Activated naive CD8-positive, alpha-beta T cell treated with anti-CD3 and anti-CD28 coated beads for 36 hours (primary cell): ENCODE results near the gene IFITM1. TPM values are rescaled to one million over a fixed set of nuclear protein-coding genes. Genes with fewer than 3 reads are reported as not detected.
"Not testable (repeated sequence)": the region's sequence is repeated elsewhere in the genome, so short reads cannot be mapped to it uniquely, and the experiment has no call there.

ENCODE experiments used
- DNase-seq: peaks from one replicate; pipeline ENCODE4 v3.0.0; 2021
- H3K27ac Mint-ChIP-seq: one replicate; pipeline ENCODE4 v1.8.0; 2022; ENCODE audit warnings: mild to moderate bottlenecking, moderate library complexity, mixed read lengths
- H3K27me3 Mint-ChIP-seq: one replicate; pipeline ENCODE4 v1.8.0; 2022; ENCODE audit warnings: mild to moderate bottlenecking, mixed read lengths
- H3K36me3 Mint-ChIP-seq: one replicate; pipeline ENCODE4 v1.8.0; 2021; ENCODE audit warnings: mild to moderate bottlenecking, mixed read lengths
- H3K4me1 Mint-ChIP-seq: one replicate; pipeline ENCODE4 v1.8.0; 2021; ENCODE audit warnings: mixed read lengths
- H3K4me3 Mint-ChIP-seq: one replicate; pipeline ENCODE4 v1.8.0; 2022; ENCODE audit warnings: mild to moderate bottlenecking, moderate library complexity, mixed read lengths
- H3K9me3 Mint-ChIP-seq: one replicate; pipeline ENCODE4 v1.8.0; 2022; ENCODE audit warnings: mixed read lengths
- total RNA-seq, 2 experiments: library from RNA; stranded (reverse); gene quantifications; one replicate each; pipeline ENCODE4 v1.2.3, GENCODE V29; 2021

Gene IFITM1
- total RNA-seq, 2 experiments from 2014 or later, result 345 to 356 TPM

DNA sequence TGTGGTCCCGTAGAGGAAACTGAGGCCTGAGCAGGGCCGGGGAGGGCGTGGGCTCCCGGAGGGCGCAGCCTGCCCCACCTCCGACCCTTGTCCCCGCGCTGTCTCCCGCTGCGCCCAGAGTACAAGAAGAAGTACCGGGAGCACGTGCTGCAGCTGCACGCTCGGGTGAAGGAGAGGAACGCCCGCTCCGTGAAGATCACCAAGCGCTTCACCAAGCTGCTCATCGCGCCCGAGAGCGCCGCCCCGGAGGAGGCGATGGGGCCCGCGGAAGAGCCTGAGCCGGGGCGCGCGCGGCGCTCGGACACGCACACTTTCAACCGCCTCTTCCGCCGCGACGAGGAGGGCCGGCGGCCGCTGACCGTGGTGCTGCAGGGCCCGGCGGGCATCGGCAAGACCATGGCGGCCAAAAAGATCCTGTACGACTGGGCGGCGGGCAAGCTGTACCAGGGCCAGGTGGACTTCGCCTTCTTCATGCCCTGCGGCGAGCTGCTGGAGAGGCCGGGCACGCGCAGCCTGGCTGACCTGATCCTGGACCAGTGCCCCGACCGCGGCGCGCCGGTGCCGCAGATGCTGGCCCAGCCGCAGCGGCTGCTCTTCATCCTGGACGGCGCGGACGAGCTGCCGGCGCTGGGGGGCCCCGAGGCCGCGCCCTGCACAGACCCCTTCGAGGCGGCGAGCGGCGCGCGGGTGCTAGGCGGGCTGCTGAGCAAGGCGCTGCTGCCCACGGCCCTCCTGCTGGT, 33.7 kb upstream of the IFITM1 start:
- peak; percentile 64 for DNase-seq
- Mint-ChIP-seq H3K9me3 (peaks cover 16% of the 10 kb centered on the region), H3K4me3 (peak overlapping the region; percentile 80), H3K27ac (peak overlapping the region; percentile 72), H3K4me1 (peaks cover 42% of the 10 kb centered on the region), H3K27me3 (peaks cover 21% of the 10 kb centered on the region), H3K36me3 (peaks cover 36% of the 10 kb centered on the region)

DNA sequence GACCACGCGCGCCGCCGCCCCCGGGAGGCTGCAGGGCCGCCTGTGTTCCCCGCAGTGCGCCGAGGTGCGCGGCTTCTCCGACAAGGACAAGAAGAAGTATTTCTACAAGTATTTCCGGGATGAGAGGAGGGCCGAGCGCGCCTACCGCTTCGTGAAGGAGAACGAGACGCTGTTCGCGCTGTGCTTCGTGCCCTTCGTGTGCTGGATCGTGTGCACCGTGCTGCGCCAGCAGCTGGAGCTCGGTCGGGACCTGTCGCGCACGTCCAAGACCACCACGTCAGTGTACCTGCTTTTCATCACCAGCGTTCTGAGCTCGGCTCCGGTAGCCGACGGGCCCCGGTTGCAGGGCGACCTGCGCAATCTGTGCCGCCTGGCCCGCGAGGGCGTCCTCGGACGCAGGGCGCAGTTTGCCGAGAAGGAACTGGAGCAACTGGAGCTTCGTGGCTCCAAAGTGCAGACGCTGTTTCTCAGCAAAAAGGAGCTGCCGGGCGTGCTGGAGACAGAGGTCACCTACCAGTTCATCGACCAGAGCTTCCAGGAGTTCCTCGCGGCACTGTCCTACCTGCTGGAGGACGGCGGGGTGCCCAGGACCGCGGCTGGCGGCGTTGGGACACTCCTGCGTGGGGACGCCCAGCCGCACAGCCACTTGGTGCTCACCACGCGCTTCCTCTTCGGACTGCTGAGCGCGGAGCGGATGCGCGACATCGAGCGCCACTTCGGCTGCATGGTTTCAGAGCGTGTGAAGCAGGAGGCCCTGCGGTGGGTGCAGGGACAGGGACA, 32.9 kb upstream of the IFITM1 start:
- Mint-ChIP-seq H3K4me3 (peak overlapping the region; percentile 74), H3K9me3 (peaks cover 16% of the 10 kb centered on the region), H3K27me3 (peaks cover 21% of the 10 kb centered on the region)

DNA sequence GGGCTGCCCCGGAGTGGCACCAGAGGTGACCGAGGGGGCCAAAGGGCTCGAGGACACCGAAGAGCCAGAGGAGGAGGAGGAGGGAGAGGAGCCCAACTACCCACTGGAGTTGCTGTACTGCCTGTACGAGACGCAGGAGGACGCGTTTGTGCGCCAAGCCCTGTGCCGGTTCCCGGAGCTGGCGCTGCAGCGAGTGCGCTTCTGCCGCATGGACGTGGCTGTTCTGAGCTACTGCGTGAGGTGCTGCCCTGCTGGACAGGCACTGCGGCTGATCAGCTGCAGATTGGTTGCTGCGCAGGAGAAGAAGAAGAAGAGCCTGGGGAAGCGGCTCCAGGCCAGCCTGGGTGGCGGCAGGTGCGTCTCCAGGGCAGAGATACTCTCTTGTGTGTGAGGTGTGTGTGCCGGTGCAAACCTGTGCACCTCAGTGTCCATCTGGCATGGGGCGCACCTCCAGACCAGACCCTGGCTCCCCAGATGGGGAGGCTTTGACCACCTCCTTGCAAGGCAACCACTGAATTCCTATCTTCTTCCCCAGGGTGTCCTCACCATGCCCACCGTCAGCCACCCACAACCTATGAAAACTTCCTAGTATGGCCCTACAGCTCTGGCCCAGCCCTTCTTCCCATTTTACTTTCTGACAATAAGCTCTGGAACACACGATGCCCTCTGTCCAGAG, 32.2 kb upstream of the IFITM1 start:
- Mint-ChIP-seq H3K36me3 (peaks cover 30% of the 10 kb centered on the region), H3K9me3 (peaks cover 9% of the 10 kb centered on the region), H3K4me1 (peaks cover 53% of the 10 kb centered on the region), H3K27ac (peak overlapping the region; percentile 91), H3K4me3 (peak overlapping the region; percentile 74), H3K27me3 (peaks cover 21% of the 10 kb centered on the region)
- peak; percentile 49 for DNase-seq

More for the DNA sequence above, 32.9 kb upstream of the IFITM1 start:
- H3K4me1 Mint-ChIP-seq, result peaks cover 46% of the 10 kb centered on the region
- H3K36me3 Mint-ChIP-seq, result peaks cover 36% of the 10 kb centered on the region
- peak; percentile 56 for DNase-seq
- H3K27ac Mint-ChIP-seq, result peak overlapping the region; percentile 91

DNA sequence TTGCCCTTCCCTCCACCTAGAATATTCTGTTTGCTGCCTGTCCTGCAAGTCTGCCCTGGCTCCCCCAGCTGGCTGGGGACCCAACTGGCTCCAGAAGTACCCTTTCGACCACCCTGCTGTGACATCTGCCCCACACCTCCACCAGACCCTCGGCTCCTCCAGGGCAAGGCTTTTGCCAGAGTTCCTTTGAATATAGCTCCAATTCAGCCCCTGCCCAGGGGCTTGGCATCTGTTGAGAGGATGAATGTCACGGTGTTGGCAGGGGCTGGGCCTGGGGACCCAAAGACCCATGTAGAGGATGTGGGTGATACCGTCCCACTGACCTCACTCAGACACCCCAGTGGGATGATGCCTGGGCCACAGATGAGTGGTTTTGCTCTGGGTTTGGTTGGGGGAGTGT, 31.7 kb upstream of the IFITM1 start:
- Mint-ChIP-seq H3K4me3 (peak overlapping the region; percentile 74), H3K36me3 (peaks cover 25% of the 10 kb centered on the region), H3K27ac (peak overlapping the region; percentile 91), H3K9me3 (peaks cover 6% of the 10 kb centered on the region), H3K27me3 (peaks cover 23% of the 10 kb centered on the region), H3K4me1 (peaks cover 58% of the 10 kb centered on the region)
- DNase-seq, result no peak

DNA sequence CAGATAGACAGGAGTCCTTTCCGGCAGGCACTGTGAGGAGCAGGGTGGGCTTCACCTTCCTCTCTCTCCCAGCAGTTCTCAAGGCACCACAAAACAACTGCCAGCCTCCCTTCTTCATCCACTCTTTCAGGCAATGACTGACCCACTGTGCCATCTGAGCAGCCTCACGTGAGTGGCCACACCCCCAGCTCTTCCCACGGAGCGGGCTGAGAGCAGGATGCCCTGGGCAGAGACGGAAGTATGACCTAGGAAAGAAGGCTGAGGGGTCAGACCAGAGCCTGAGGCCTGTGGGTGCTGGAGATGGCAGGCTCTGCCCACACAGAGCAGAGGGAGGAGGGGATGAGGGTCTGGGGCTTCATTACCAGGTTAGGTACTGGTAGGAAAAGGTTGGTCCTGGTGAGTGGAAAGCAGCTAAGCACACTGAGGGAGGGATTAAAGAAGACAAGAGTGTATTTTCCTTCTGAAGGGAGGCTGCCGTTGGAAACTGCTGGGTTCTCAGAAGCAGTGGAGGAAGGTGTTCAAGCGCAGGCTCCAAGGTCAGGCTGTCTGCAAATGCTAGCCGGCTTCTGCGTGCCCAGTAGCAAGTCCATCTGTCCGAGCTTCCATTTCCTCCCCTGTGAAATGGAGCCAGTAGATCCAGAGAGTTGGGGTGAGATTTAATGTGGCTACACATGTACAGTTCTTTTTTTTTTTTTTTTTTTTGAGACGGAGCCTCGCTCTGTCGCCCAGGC, 31.0 kb upstream of the IFITM1 start:
- H3K9me3 Mint-ChIP-seq, result peaks cover 3% of the 10 kb centered on the region
- peaks cover 28% of the 10 kb centered on the region for H3K27me3 Mint-ChIP-seq
- H3K36me3 Mint-ChIP-seq, result peaks cover 22% of the 10 kb centered on the region
- peaks cover 60% of the 10 kb centered on the region for H3K4me1 Mint-ChIP-seq
- H3K27ac Mint-ChIP-seq, result peak overlapping the region; percentile 91
- DNase-seq, result no peak
- peak overlapping the region; percentile 74 for H3K4me3 Mint-ChIP-seq

DNA sequence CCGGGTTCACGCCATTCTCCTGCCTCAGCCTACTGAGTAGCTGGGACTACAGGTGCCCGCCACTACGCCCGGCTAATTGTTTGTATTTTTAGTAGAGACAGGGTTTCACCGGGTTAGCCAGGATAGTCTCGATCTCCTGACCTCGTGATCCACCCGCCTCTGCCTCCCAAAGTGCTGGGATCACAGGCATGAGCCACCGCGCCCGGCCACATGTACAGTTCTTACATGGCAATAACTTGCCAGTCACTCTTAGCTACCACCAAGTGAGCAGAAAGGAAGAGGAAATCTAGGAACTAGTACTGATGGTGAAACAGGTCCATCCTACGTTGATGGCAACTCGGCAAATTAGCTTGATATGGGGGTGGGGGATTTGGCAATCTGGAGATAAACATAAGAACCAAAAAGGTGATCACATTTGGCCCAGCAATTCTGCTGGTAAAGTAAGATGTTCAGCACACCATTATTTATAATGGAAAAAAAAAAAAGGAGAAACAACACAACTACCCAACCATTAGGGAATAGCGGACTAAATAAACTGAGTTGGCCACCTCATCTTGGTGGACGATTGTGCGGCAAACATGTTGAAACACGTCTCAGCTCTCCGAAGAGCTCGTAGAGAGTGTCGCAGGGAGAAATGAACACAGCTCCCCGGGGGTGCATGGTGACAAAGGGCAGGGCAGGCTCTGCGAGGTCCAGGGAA, 30.3 kb upstream of the IFITM1 start:
- Mint-ChIP-seq H3K4me1 (peaks cover 59% of the 10 kb centered on the region), H3K9me3 (no peaks in the 10 kb centered on the region), H3K4me3 (peak overlapping the region; percentile 74), H3K36me3 (peaks cover 23% of the 10 kb centered on the region), H3K27ac (peak overlapping the region; percentile 91), H3K27me3 (peaks cover 32% of the 10 kb centered on the region)
- peak; percentile 20 for DNase-seq

DNA sequence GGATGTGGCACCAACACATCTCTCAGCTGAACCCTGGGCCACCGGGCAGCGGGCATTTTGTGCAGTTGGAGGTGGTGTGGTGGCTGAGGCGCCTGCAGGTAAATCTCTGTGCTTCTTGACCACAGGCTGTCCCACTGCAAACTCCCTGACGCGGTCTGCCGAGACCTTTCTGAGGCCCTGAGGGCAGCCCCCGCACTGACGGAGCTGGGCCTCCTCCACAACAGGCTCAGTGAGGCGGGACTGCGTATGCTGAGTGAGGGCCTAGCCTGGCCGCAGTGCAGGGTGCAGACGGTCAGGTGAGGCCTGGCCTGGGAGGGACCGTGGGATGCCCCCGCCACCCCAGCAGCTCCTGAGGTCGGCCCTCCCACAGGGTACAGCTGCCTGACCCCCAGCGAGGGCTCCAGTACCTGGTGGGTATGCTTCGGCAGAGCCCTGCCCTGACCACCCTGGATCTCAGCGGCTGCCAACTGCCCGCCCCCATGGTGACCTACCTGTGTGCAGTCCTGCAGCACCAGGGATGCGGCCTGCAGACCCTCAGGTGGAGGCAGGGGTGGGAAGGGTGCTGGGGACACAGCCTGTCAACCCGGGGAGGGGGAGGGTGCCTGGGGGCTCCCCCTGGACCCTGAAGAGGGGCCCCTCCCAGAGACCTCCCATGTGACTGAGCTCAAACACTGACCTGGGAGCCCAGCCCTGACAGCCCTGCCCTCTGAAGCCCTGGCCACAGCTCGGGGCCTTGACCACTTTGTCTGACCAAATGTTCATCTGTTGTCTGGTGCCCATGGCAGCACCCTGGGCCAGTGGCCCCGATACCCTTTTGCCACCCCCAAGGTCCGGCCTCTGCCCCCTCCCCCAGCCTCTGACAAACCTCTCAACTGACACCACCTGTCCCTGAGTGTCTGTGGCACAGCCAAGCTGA, 29.5 kb upstream of the IFITM1 start:
- Mint-ChIP-seq H3K27me3 (peaks cover 30% of the 10 kb centered on the region), H3K4me1 (peaks cover 56% of the 10 kb centered on the region), H3K4me3 (peak overlapping the region; percentile 74), H3K36me3 (peaks cover 21% of the 10 kb centered on the region), H3K27ac (peak overlapping the region; percentile 91), H3K9me3 (no peaks in the 10 kb centered on the region)
- peak; percentile 25 for DNase-seq

DNA sequence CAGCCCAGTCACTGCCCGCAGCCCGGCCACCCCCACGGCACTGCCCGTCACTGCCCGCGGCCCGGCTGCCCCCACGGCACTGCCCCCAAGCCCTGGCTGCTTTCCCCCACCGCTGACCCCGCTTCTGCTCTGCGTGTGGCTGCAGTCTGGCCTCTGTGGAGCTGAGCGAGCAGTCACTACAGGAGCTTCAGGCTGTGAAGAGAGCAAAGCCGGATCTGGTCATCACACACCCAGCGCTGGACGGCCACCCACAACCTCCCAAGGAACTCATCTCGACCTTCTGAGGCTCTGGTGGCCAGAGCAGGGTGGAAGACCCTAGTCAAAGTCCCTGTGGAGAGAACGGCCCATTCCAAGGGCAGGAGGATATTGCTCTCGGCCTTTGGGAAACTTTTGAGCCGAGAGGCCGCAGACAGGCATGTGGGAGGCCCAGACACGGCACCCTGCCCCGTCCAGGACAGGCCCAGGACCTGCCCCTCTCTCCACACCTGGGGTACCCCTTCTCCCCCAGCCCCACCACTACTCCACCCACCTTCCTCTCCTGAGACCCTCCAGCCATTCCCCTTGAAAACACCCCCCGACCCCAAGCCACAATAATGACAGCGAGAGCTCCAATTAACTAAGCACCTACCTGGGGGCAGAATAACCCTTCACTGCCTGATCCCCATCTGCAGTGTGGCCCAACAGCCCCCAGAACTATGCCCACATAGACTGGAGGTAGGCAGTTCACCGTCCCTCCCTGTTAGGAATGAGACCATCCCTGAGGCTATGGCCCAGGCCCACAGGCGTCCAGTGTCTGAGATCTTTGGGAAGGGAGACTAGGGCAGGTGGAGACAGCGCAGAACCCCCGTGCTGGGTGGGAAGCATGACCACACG, 28.6 kb upstream of the IFITM1 start:
- Mint-ChIP-seq H3K36me3 (peaks cover 30% of the 10 kb centered on the region), H3K27ac (peak overlapping the region; percentile 98), H3K27me3 (peaks cover 30% of the 10 kb centered on the region), H3K4me3 (peak overlapping the region; percentile 4), H3K4me1 (peaks cover 59% of the 10 kb centered on the region), H3K9me3 (no peaks in the 10 kb centered on the region)
- DNase-seq, result no peak

DNA sequence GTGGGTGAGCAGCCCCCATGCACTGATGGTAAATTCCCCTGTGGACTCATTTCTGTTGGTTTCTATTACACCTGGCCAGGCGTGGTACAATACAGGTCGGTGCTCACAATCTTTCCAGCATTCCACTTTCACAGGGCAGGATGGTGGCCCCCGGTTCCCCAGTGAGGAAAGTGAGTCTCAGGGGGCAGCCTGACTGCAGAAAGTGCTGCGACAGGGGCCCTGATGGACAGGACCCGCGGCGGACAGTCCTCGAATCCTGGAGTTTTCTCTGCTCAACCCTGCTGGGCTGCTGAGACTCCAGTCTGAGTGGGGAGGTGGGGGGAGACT, 28.0 kb upstream of the IFITM1 start:
- DNase-seq, result no peak
- Mint-ChIP-seq H3K27me3 (peaks cover 27% of the 10 kb centered on the region), H3K4me1 (peaks cover 58% of the 10 kb centered on the region), H3K36me3 (peaks cover 34% of the 10 kb centered on the region), H3K4me3 (no peak overlapping the region), H3K27ac (peak overlapping the region; percentile 98), H3K9me3 (no peaks in the 10 kb centered on the region)

DNA sequence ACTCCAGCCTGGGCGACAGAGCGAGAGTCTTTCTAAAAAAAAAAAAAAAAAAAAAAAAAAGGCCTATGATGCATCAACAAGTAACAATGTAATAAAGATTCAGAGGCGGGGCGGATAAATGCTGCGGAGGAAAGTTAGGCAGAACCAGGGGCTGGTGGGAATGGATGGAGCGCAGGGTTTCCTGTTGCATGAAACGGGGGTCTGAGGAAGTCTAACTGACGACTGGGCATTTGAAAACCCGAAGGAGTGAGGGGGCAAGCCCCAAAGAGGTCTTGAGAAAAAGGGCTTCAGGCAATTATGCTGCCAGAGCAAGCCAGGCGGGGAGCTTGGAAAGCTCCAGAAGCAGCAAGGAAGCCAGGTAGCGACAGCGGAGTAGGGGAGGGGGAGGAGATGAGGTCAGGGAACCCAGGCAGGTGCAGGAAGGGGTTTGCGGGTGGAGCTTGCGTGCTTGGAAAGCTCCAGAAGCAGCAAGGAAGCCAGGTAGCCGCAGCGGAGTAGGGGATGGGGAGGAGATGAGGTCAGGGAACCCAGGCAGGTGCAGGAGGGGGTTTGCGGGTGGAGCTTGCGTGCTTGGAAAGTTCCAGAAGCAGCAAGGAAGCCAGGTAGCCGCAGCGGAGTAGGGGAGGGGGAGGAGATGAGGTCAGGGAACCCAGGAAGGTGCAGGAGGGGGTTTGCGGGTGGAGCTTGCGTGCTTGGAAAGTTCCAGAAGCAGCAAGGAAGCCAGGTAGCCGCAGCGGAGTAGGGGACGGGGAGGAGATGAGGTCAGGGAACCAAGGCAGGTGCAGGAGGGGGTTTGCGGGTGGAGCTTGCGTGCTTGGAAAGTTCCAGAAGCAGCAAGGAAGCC, 26.6 kb upstream of the IFITM1 start:
- H3K27ac Mint-ChIP-seq, result peak overlapping the region; percentile 98
- peaks cover 58% of the 10 kb centered on the region for H3K4me1 Mint-ChIP-seq
- H3K4me3 Mint-ChIP-seq, result peak overlapping the region; percentile 98
- peaks cover 38% of the 10 kb centered on the region for H3K36me3 Mint-ChIP-seq
- peak; percentile 47 for DNase-seq
- peaks cover 17% of the 10 kb centered on the region for H3K27me3 Mint-ChIP-seq
- not testable (repeated sequence) for H3K9me3 Mint-ChIP-seq

DNA sequence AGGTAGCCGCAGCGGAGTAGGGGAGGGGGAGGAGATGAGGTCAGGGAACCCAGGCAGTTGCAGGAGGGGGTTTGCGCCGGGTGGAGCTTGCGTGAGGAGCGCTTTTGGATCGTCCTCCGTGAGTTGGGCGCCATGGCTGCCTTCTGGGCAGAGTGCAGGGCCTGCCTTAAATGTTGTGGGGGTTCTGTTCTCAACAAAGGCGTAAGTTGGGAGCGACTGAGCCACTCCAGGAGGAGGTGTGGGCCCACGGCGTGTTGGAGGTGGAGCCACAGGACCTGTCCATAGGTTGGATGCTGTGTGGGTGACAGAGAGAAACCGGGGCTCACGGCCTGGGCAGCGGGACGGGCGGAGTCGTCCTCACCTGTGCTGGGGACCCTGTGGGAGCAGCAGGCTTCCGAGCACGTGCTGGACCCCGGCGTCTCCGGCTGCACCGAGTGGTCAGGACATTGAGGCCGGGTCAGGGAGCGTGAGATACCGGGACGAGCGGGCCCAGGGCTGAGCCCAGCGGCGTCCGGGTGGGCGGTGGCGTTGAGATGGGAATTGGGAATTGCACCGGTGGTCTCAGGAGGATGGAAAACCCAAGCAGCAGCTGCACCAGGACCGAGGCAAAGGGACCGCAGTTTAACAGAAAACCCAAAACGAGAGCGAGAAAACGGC, 25.9 kb upstream of the IFITM1 start:
- Mint-ChIP-seq H3K4me1 (peaks cover 53% of the 10 kb centered on the region), H3K9me3 (no peaks in the 10 kb centered on the region), H3K27me3 (peaks cover 12% of the 10 kb centered on the region), H3K4me3 (peak overlapping the region; percentile 98), H3K36me3 (peaks cover 31% of the 10 kb centered on the region), H3K27ac (peak overlapping the region; percentile 98)
- peak; percentile 67 for DNase-seq
